Gastroesophageal sphincter (tissue), 4 donors: ENCODE measurements around the gene CAPG. TPM values are rescaled to one million over a fixed set of nuclear protein-coding genes. Genes with fewer than 3 reads are reported as not detected.
A peak's percentile ranks its signal among the peaks of the same experiment; 100 is the strongest.
"Not testable (repeated sequence)": the region's sequence is repeated elsewhere in the genome, so short reads cannot be mapped to it uniquely, and the experiment has no call there.

Experiments used
- ATAC-seq: fragments of 150-250 bp; one replicate; pipeline ENCODE4 v1.9.1; 2016; ENCODE audit warnings: mild to moderate bottlenecking, moderate library complexity
- H3K27ac ChIP-seq, 4 donors: fragments of 200-600 bp; sonication (generic) in 3 of 4; 1 replicate in 3 of 4; 2 replicates in 1 of 4; pipeline ENCODE4 v1.5.1; 2016 to 2019
- H3K27me3 ChIP-seq: fragments of 200-600 bp; sonication (generic); one replicate; pipeline ENCODE4 v1.5.1; 2019
- H3K36me3 ChIP-seq, 2 donors: fragments of 200-600 bp; sonication (generic); one replicate each; pipeline ENCODE4 v1.5.1; 2019; ENCODE audit warnings: control low read depth in 1 of 2
- H3K4me1 ChIP-seq, 3 donors: fragments of 200-600 bp; sonication (generic); 1 replicate in 2 of 3; 2 replicates in 1 of 3; pipeline ENCODE4 v1.5.1; 2016 to 2019; ENCODE audit warnings: control low read depth in 2 of 3
- H3K4me3 ChIP-seq, 2 donors: fragments of 200-600 bp; sonication (generic); one replicate each; pipeline ENCODE4 v1.5.1; 2019; ENCODE audit warnings: mild to moderate bottlenecking in 1 of 2, moderate library complexity in 1 of 2
- H3K9me3 ChIP-seq, 3 donors: fragments of 200-600 bp; sonication (generic); one replicate each; pipeline ENCODE4 v1.5.1; 2017 to 2019; ENCODE audit warnings: control low read depth in 2 of 3
- EP300 ChIP-seq: sonication (generic); formaldehyde crosslinking; IDR thresholded peaks from one replicate; pipeline ENCODE4 v1.6.1; 2017; ENCODE audit warnings: antibody characterized with exemption, mild to moderate bottlenecking
- POLR2A ChIP-seq, 2 donors: fragments of 450-650 bp; IDR thresholded peaks; one replicate each; pipeline ENCODE4 v1.6.1; 2017; ENCODE audit warnings: antibody characterized with exemption in 2 of 2, mild to moderate bottlenecking in 2 of 2, moderate library complexity in 1 of 2
- POLR2AphosphoS5 ChIP-seq: sonication (generic); formaldehyde crosslinking; IDR thresholded peaks from one replicate; pipeline ENCODE4 v1.6.1; 2017; ENCODE audit warnings: antibody characterized with exemption
- WGBS, 2 donors: methylation state at CpG; one replicate each; pipeline ENCODE4 v1.1.5; 2018; ENCODE audit warnings: low coverage in 1 of 2; 5-methylcytosine and 5-hydroxymethylcytosine counted together
- total RNA-seq, 4 donors: library from RNA; depleted of rRNA; stranded (reverse); fragments of >200 nt; gene quantifications; one replicate each; pipeline ENCODE4 v1.1.0, GENCODE V29; 2016
- TF ChIP-seq, protein P1 (sequence below), 4 experiments: fragments of 200-600 bp in 2 of 4; fragments of 450-650 bp in 2 of 4; sonication (generic) in 1 of 4; IDR thresholded peaks; one replicate each; pipeline ENCODE4 v1.5.1; 2017 to 2019; ENCODE audit warnings: antibody characterized with exemption in 4 of 4, mild to moderate bottlenecking in 2 of 4, moderate library complexity in 2 of 4

CAPG gene
- total RNA-seq, 4 donors from 2014 or later = 42.2 to 69.2 (median 60.2) TPM

DNA sequence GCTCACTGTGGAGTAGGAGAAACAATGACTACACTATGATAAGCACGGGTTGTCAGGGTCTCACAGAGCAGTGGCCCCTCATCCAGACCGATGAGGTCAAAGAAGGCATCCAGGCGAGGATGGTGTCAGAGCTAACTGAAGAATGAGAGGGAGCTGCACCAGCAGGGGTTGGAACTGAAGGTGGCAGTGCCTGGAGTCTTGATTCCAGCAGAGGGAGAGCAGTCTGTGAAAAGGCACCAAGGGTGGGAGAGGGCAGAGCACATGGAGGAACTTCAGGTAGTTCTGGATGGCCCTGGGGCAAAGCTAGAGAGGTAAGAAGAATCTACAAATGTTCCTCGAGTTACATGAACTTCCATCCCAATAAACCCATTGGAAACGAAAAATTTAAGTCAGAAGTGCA lies 43.0 kb downstream of the CAPG start:
- Histone ChIP-seq H3K27ac (no peak overlapping the region), H3K4me1 (no peaks in the 10 kb centered on the region), H3K9me3 (no peaks in the 10 kb centered on the region), H3K36me3 (peaks cover 0 to 88% of the 10 kb centered on the region in 2 donors), H3K4me3 (no peak overlapping the region), H3K27me3 (no peaks in the 10 kb centered on the region)
- 79 to 85% methylated on average over 3 to 5 of the region's 5 CpGs for WGBS, 2 donors
- no peak for ATAC-seq
- TF ChIP-seq, protein P1, sequence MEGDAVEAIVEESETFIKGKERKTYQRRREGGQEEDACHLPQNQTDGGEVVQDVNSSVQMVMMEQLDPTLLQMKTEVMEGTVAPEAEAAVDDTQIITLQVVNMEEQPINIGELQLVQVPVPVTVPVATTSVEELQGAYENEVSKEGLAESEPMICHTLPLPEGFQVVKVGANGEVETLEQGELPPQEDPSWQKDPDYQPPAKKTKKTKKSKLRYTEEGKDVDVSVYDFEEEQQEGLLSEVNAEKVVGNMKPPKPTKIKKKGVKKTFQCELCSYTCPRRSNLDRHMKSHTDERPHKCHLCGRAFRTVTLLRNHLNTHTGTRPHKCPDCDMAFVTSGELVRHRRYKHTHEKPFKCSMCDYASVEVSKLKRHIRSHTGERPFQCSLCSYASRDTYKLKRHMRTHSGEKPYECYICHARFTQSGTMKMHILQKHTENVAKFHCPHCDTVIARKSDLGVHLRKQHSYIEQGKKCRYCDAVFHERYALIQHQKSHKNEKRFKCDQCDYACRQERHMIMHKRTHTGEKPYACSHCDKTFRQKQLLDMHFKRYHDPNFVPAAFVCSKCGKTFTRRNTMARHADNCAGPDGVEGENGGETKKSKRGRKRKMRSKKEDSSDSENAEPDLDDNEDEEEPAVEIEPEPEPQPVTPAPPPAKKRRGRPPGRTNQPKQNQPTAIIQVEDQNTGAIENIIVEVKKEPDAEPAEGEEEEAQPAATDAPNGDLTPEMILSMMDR (IDR thresholded peaks at IDR 0.05) = no peak
- TF ChIP-seq POLR2AphosphoS5 (no peak), POLR2A (IDR thresholded peaks at IDR 0.05) (no peak), EP300 (no peak)

DNA sequence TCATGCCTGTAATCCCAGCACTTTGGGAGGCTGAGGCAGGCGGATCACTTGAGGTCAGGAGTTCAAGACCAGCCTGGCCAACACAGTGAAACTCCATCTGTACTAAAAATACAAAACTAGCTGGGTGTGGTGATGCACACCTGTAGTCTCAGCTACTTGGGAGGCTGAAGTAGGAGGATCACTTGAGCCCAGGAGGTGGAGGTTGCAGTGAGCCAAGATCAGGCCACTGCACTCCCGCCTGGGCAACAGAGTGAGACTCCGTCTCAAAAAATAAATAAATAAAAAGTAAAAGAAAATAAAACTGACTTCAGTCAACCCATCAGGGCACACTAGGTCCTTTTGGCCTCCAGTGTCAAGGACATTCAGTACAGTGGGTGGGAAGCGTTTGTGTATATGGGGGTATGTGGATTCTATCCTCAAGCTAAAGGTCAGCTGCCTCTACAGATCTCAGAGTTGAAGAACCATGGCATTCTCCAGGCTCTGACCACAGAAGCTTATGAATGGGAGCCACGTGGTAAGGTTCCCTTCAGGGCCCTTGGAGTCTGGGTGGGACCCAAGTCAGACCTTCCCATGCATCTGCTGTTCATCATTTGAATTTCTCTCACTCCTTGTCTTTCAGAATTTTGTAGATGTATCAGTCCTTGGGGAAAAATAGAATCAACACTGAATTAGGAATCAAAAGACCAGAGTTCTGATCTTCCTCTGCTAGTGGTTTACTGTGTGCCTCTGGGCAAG lies 47.3 kb downstream of the CAPG start:
- H3K27ac ChIP-seq, H3K27me3 ChIP-seq, H3K9me3 ChIP-seq, H3K4me3 ChIP-seq, ATAC-seq: not testable (repeated sequence)
- H3K4me1 ChIP-seq = peaks cover 0 to 17% (median 0%) of the 10 kb centered on the region in 3 donors
- WGBS, 2 donors = 91 to 95% methylated on average over 3 to 5 of the region's 5 CpGs
- H3K36me3 ChIP-seq = peaks cover 0 to 89% of the 10 kb centered on the region in 2 donors

DNA sequence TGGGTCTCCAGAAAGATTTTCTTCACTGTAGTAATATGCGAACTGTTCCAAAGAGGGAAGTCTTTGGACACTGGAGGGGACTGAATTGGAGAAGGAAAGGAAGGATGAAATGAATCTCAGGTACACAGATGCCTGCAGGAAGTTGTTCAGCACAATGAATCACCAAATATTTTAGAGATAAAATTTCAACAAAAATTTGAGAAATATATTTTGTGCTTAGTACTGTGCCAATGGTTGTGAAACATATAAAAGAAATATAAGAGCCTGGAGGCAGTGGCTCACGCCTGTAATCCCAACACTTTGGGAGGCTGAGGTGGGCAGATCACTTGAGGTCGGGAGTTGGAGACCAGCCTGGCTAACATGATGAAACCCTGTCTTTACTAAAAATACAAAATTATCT lies 52.4 kb downstream of the CAPG start:
- H3K4me1 ChIP-seq = peaks cover 0 to 60% (median 9%) of the 10 kb centered on the region in 3 donors

DNA sequence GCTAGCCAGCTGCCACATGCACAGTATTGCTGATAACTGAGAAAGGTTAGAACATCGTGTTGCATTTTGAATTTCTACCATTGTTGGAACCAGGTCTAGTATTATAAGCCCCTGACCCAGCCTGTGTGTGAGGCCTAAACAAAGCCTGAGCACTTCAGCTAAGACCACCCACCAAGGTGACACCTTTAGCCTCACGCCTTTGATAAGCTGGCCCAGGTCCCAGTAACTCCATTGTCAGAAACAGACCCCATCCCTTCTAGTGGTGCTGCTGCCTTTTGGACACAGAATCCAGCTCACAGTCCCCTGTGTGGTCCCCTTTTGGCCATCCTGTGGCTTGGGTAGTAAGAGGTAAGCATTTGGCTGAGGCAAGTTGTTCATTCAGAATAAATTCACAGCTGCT lies 54.0 kb downstream of the CAPG start:
- ATAC-seq = no peak
- 100% methylated on average over 1 of the region's 2 CpGs; no CpG with 5 or more reads in 1 of the 2 donors for WGBS, 2 donors
- Histone ChIP-seq H3K27me3 (no peaks in the 10 kb centered on the region), H3K4me3 (no peak overlapping the region), H3K27ac (no peak overlapping the region), H3K9me3 (no peaks in the 10 kb centered on the region), H3K4me1 (peaks cover 0 to 73% (median 9%) of the 10 kb centered on the region in 3 donors), H3K36me3 (peaks cover 0 to 61% of the 10 kb centered on the region in 2 donors)
- TF ChIP-seq EP300 (no peak), POLR2A (IDR thresholded peaks at IDR 0.05) (no peak), POLR2AphosphoS5 (no peak)
- TF ChIP-seq, protein P1 (IDR thresholded peaks at IDR 0.05) = no peak

More for the DNA sequence above, 52.4 kb downstream of the CAPG start:
- Histone ChIP-seq H3K36me3 (peaks cover 0 to 70% of the 10 kb centered on the region in 2 donors), H3K27me3 (no peaks in the 10 kb centered on the region), H3K27ac (no peak overlapping the region), H3K4me3 (no peak overlapping the region), H3K9me3 (no peaks in the 10 kb centered on the region)
- TF ChIP-seq POLR2AphosphoS5 = no peak
- no peak for TF ChIP-seq POLR2A (IDR thresholded peaks at IDR 0.05)
- no peak for TF ChIP-seq EP300
- TF ChIP-seq, protein P1 (IDR thresholded peaks at IDR 0.05) = no peak
- WGBS, 2 donors = 84 to 88% methylated on average over 3 of the region's 3 CpGs
- no peak for ATAC-seq

DNA sequence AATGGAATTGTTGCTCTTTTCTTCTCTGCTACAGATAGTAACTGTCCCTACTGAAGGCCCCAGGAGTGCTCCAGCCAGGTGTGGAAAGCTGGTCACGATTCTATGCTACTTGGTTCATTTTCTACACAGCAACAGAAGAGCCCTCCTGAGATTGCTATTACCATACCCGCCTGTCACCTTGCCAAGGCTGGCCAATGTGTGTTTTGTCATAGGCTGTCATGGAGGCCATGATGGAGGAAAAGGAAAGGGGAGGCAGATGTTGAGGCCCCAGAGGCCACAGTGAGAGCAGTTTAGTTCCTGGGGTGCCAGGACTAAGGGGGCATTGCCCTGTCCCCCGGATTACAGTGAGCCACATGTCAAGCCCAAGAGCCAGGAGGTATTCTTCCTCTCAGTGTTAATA lies 54.6 kb downstream of the CAPG start:
- H3K4me1 ChIP-seq = peaks cover 0 to 73% (median 9%) of the 10 kb centered on the region in 3 donors
- no peaks in the 10 kb centered on the region for H3K9me3 ChIP-seq
- H3K27ac ChIP-seq = peak overlapping the region in 1 of 4 donors; percentile 84
- no peak for ATAC-seq
- peak overlapping the region; percentile 73 to 88 for H3K4me3 ChIP-seq
- peaks cover 0 to 61% of the 10 kb centered on the region in 2 donors for H3K36me3 ChIP-seq
- H3K27me3 ChIP-seq = no peaks in the 10 kb centered on the region
- no peak for TF ChIP-seq EP300
- TF ChIP-seq, protein P1 (IDR thresholded peaks at IDR 0.05) = no peak
- no peak for TF ChIP-seq POLR2A (IDR thresholded peaks at IDR 0.05)
- TF ChIP-seq POLR2AphosphoS5 = no peak
- 40% methylated on average over 2 of the region's 3 CpGs; no CpG with 5 or more reads in 1 of the 2 donors for WGBS, 2 donors
